GM12892 (cell line): ENCODE measurements around the gene GTF2B.

Experiments
- POLR2A ChIP-seq: IDR thresholded peaks from 2 replicates; pipeline ENCODE4 v1.6.1; 2011; ENCODE audit warnings: low read depth, low read length, control low read depth
- POLR2AphosphoS5 ChIP-seq: IDR thresholded peaks from 2 replicates; pipeline ENCODE4 v1.6.1; 2011; ENCODE audit warnings: low read depth, low read length, control low read depth

- TF ChIP-seq POLR2A, result no peak
- no peak for TF ChIP-seq POLR2AphosphoS5
Observed at GRCh38 chr1:88911161-88911560, 19.8 kb upstream of the GTF2B start.
